HFF-Myc (cell line): ENCODE data around the gene DNAJB2.

Source experiments
- DNase-seq: peaks from one replicate; pipeline ENCODE4 v3.0.0-alpha.2; 2011; ENCODE audit warnings: low read depth; ENCODE audit errors: extremely low read depth
- H3K4me3 ChIP-seq: replicated peaks from 2 replicates; pipeline ENCODE4 v1.5.1; 2011; ENCODE audit warnings: low read depth, mild to moderate bottlenecking, control low read depth, low read length
- TF ChIP-seq, protein P1 (sequence below): IDR thresholded peaks from 2 replicates; pipeline ENCODE4 v1.5.1; 2012; ENCODE audit warnings: mild to moderate bottlenecking, low read depth, low read length, control low read depth; ENCODE audit errors: missing control alignments

The DNAJB2 gene

DNA sequence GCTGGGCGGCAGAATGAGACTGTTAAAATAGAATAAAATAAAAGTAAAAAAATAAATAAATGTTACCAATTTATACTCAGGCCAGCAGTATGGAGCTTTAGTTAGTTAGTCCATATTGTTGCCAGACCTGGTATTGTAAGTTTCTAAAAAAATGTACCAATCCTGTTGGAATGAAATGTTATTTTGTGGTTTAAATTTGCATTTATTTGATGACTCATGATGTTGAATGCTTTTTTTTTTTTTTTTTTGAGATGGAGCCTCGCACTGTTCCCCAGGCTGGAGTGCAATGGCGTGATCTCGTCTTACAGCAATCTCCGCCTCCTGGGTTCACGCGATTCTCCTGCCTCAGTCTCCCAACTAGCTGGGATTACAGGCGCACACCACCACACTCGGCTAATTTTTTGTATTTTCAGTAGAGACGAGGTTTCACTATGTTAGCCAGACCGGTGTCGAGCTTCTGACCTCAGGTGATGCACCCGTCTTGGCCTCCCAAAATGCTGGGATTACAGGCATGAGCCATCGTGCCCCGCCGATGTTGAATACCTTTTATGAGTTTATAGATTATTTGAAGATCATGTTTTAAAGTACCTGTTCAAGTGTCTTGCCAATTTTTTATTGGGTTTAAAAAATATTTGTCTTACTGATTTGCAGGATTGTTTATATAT lies 35.8 kb downstream of the DNAJB2 start:
- no peak overlapping the region for H3K4me3 ChIP-seq
- DNase-seq = no peak
- TF ChIP-seq, protein P1, sequence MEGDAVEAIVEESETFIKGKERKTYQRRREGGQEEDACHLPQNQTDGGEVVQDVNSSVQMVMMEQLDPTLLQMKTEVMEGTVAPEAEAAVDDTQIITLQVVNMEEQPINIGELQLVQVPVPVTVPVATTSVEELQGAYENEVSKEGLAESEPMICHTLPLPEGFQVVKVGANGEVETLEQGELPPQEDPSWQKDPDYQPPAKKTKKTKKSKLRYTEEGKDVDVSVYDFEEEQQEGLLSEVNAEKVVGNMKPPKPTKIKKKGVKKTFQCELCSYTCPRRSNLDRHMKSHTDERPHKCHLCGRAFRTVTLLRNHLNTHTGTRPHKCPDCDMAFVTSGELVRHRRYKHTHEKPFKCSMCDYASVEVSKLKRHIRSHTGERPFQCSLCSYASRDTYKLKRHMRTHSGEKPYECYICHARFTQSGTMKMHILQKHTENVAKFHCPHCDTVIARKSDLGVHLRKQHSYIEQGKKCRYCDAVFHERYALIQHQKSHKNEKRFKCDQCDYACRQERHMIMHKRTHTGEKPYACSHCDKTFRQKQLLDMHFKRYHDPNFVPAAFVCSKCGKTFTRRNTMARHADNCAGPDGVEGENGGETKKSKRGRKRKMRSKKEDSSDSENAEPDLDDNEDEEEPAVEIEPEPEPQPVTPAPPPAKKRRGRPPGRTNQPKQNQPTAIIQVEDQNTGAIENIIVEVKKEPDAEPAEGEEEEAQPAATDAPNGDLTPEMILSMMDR = no peak

DNA sequence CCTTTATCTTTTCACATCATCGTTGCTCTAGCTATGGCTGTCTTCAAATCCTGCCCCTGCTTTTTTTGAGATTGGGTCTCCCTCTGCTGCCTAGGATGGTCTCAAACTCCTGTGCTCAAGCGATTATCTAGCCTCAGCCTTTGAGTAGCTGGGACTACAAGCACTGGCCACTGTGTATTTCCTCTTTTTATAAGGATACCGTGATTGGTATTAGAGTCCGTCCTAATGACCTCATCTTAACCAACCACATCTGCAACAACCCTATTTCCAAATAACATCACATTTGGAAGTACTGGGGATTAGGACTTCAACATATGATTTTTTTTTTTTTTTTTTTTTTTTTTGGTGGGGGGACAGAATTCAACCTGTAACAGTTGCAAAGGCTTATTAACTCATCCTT lies 44.3 kb downstream of the DNAJB2 start:
- TF ChIP-seq, protein P1 = no peak
- DNase-seq = no peak
- no peak overlapping the region for H3K4me3 ChIP-seq

DNA sequence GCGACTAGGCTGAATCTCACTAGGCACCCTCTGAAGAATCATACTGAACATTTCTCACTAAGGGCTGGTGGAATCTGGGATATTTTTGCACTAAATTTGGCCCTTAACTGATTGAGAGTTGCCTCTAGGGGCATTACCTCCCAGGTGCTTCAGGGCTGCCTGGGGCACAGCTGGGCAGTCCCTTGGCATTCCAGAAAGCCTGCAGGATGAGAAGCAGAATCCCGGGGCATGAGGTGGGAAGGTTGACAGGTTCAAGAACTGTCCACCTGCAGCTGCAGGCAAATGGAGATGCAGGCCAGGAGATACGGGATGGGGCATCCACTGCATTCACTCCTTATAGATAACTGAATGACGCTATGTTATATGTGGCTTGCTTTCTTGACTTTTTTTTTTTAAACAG lies 46.0 kb downstream of the DNAJB2 start:
- TF ChIP-seq, protein P1 = no peak
- DNase-seq = no peak
- H3K4me3 ChIP-seq = no peak overlapping the region

DNA sequence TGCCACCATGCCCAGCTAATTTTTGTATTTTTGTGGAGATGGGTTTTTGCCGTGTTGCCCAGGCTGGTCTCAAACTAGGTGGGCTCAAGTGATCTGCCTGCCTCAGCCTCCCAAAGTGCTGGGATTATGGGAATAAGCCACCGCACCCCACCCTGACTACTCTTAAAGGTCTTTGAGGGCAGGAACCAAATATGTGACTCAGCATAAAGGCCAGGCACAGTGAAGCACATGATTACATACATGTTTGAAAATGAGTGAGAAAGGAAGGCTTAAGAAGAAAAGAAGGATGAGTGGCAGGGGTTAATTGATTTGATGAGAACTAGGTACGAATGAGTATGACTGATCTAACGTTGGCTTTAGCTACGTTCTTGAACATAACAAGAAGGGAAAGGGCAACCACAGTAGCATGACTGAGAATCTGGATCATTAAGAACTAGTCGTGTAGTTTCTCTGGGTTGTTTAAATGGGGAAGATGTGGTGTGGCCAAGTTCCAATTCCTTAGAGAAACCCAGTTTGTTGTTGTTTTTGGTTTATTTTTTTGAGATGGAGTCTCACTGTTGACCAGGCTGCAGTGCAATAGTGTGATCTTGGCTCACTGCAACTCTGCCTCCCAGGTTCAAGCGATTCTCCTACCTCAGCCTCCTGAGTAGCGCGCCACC lies 46.6 kb downstream of the DNAJB2 start:
- no peak for DNase-seq
- TF ChIP-seq, protein P1 = no peak
- no peak overlapping the region for H3K4me3 ChIP-seq

DNA sequence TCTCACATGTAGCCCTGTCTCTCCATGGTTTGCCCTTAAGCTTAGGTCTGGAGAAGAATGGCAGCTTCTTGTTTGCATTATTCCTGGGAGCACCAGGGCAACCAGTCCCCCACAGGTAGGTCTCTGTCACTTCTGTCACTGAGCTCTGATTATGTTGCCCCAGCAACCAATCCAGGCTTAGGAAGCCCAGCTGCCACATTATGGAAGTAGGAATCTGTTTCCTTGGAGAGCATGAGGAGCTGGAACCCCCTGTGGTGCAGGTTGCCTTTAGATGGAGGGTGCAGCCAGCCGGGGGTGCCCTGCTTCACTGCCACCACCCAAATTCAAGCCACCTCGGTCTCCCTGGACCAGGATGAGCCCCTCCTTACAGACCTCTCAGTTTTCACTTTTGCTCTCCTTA lies 48.6 kb downstream of the DNAJB2 start:
- H3K4me3 ChIP-seq = no peak overlapping the region

DNA sequence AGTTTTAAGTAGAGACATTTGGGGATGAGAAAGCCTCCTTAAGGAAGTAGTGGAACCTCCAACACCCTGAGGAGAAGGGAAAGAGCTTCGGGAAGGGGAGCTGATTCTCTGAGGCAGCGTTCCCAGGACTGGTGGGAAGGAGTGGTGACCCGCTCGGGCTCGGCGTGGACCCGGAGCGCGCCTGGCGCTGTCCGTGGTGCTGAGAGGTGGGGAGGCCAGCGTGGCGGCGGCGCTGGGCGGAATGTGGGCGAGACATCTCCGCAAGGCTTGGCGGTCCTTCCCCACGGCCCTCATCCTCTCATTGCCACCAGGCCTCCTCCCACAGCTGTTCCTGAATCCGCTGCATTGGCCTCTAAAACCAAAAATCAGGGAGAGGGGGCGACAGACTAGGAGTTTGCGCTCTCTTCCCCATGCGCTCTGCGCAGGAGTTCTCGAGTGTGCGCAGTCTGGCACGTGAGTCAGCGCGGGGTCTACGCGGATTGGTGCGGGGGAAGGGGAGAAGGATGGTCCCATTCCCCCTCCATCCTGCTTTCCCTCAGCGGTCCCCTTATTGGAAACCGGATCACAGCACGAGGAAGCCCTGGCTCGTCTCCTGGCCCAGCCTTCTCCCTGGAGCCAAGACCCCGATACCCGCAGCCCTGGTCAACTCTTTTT lies 52.5 kb downstream of the DNAJB2 start:
- H3K4me3 ChIP-seq = no peak overlapping the region
- no peak for DNase-seq
- TF ChIP-seq, protein P1 = no peak

More for the DNA sequence above, 48.6 kb downstream of the DNAJB2 start:
- TF ChIP-seq, protein P1 = no peak
- no peak for DNase-seq
